Activated CD4-positive, alpha-beta T cell treated with anti-CD3 and anti-CD28 coated beads for 36 hours (primary cell): Measurements from ENCODE around the gene CHDH. TPM values are rescaled to one million over a fixed set of nuclear protein-coding genes. Genes with fewer than 3 reads are reported as not detected.

Experiments used
- ATAC-seq: fragments of 200-7000 bp; cut with Tn5 transposase; one replicate; pipeline ENCODE4 v1.10.0; 2021; ENCODE audit warnings: mild to moderate bottlenecking, moderate library complexity
- CTCF ChIA-PET: fragments of 350-600 bp; sonication (Branson Sonifier 250); formaldehyde crosslinking; loops from one replicate; lab custom pipeline; 2021; ENCODE audit warnings: antibody characterized with exemption; lab: Charles Lee
- POLR2A ChIA-PET: fragments of 350-600 bp; sonication (Branson Sonifier 250); formaldehyde crosslinking; loops from one replicate; lab custom pipeline; 2021; ENCODE audit warnings: antibody characterized with exemption, inconsistent platforms; lab: Charles Lee
- DNase-seq: peaks from one replicate; pipeline ENCODE4 v3.0.0-alpha.2; 2020
- H3K27ac Mint-ChIP-seq: one replicate; pipeline ENCODE4 v1.8.0; 2021; ENCODE audit warnings: mixed read lengths
- H3K27me3 Mint-ChIP-seq: one replicate; pipeline ENCODE4 v1.8.0; 2021; ENCODE audit warnings: mixed read lengths
- H3K36me3 Mint-ChIP-seq: one replicate; pipeline ENCODE4 v1.8.0; 2021; ENCODE audit warnings: low read depth, mixed read lengths
- H3K4me1 Mint-ChIP-seq: one replicate; pipeline ENCODE4 v1.8.0; 2021; ENCODE audit warnings: mixed read lengths
- H3K4me3 Mint-ChIP-seq: one replicate; pipeline ENCODE4 v1.8.0; 2021; ENCODE audit warnings: mild to moderate bottlenecking, moderate library complexity, mixed read lengths
- H3K9me3 Mint-ChIP-seq: one replicate; pipeline ENCODE4 v1.8.0; 2021; ENCODE audit warnings: low read depth, mixed read lengths
- intact Hi-C, 2 experiments: fragments of 100-400 bp; cut with DNase I in 1 of 2; cut with micrococcal nuclease in 1 of 2; formaldehyde crosslinking; loops; one replicate each; pipeline versions ENCODE4 v1.14.2 to v1.15.1; 2022 to 2024; cut with DNase I, micrococcal nuclease
- total RNA-seq, 2 experiments: library from RNA; stranded (reverse); gene quantifications; one replicate each; pipeline ENCODE4 v1.2.3, GENCODE V29; 2021

Gene CHDH
- total RNA-seq, 2 experiments from 2014 or later, result 0.30 to 0.55 TPM

GRCh38 chr3:53849916-53850315 lies 3.7 kb upstream of the CHDH start:
- Mint-ChIP-seq H3K27ac (no peak overlapping the region), H3K4me1 (no peaks in the 10 kb centered on the region), H3K36me3 (no peaks in the 10 kb centered on the region), H3K4me3 (no peak overlapping the region), H3K27me3 (peaks cover 24% of the 10 kb centered on the region), H3K9me3 (no peaks in the 10 kb centered on the region)
- CTCF ChIA-PET, result interaction anchor here (0.7 kb wide), 1 partner anchor 102 kb away, joined by 3 read pairs; no protein-coding TSS in a partner anchor
- intact Hi-C loops, result no loop called here
- POLR2A ChIA-PET, result no interaction called here
- no peak for DNase-seq
- no peak for ATAC-seq

GRCh38 chr3:53846851-53847155 lies 584 bp upstream of the CHDH start:
- ChIA-PET POLR2A (no interaction called here), CTCF (interaction anchor here (0.6 to 0.7 kb wide), 2 partner anchors 28 to 30 kb away, joined by 3 to 5 read pairs; no protein-coding TSS in a partner anchor)
- H3K27me3 Mint-ChIP-seq, result peaks cover 43% of the 10 kb centered on the region
- DNase-seq (no peak), ATAC-seq (no peak)
- no peaks in the 10 kb centered on the region for H3K36me3 Mint-ChIP-seq
- no peaks in the 10 kb centered on the region for H3K9me3 Mint-ChIP-seq
- H3K4me3 Mint-ChIP-seq, result peak overlapping the region; percentile 50
- no peak overlapping the region for H3K27ac Mint-ChIP-seq
- no peaks in the 10 kb centered on the region for H3K4me1 Mint-ChIP-seq
- intact Hi-C loops, result no loop called here

GRCh38 chr3:53845881-53846133 lies 412 bp downstream of the CHDH start:
- no peaks in the 10 kb centered on the region for H3K4me1 Mint-ChIP-seq
- H3K9me3 Mint-ChIP-seq, result no peaks in the 10 kb centered on the region
- peaks cover 43% of the 10 kb centered on the region for H3K27me3 Mint-ChIP-seq
- POLR2A ChIA-PET, result no interaction called here
- DNase-seq (no peak), ATAC-seq (no peak)
- CTCF ChIA-PET, result no interaction called here
- peak overlapping the region; percentile 38 for H3K4me3 Mint-ChIP-seq
- no peaks in the 10 kb centered on the region for H3K36me3 Mint-ChIP-seq
- H3K27ac Mint-ChIP-seq, result no peak overlapping the region
- intact Hi-C loops, result no loop called here

GRCh38 chr3:53845103-53845880 lies 927 bp downstream of the CHDH start:
- ATAC-seq (peak; percentile 9), DNase-seq (peak; percentile 16)
- Mint-ChIP-seq H3K27me3 (peaks cover 43% of the 10 kb centered on the region), H3K4me3 (peak overlapping the region; percentile 38), H3K36me3 (no peaks in the 10 kb centered on the region), H3K9me3 (no peaks in the 10 kb centered on the region), H3K4me1 (no peaks in the 10 kb centered on the region), H3K27ac (no peak overlapping the region)
- CTCF ChIA-PET, result no interaction called here
- intact Hi-C loops, result no loop called here
- POLR2A ChIA-PET, result no interaction called here

GRCh38 chr3:53844262-53845102 lies 1.7 kb downstream of the CHDH start:
- intact Hi-C loops, result no loop called here
- POLR2A ChIA-PET, result no interaction called here
- peaks cover 39% of the 10 kb centered on the region for H3K27me3 Mint-ChIP-seq

GRCh38 chr3:53843195-53844177 lies 2.7 kb downstream of the CHDH start:
- ATAC-seq (no peak), DNase-seq (no peak)
- CTCF ChIA-PET, result no interaction called here
- Mint-ChIP-seq H3K9me3 (no peaks in the 10 kb centered on the region), H3K4me3 (no peak overlapping the region), H3K36me3 (no peaks in the 10 kb centered on the region), H3K4me1 (no peaks in the 10 kb centered on the region), H3K27ac (no peak overlapping the region), H3K27me3 (peaks cover 36% of the 10 kb centered on the region)
- POLR2A ChIA-PET, result no interaction called here
- intact Hi-C loops, result no loop called here

More at GRCh38 chr3:53844262-53845102, 1.7 kb downstream of the CHDH start:
- Mint-ChIP-seq H3K9me3 (no peaks in the 10 kb centered on the region), H3K27ac (no peak overlapping the region), H3K4me3 (no peak overlapping the region), H3K4me1 (no peaks in the 10 kb centered on the region), H3K36me3 (no peaks in the 10 kb centered on the region)
- DNase-seq (no peak), ATAC-seq (no peak)
- CTCF ChIA-PET, result no interaction called here

GRCh38 chr3:53842436-53843194 lies 3.6 kb downstream of the CHDH start:
- no peak for ATAC-seq
- POLR2A ChIA-PET, result no interaction called here
- Mint-ChIP-seq H3K4me1 (no peaks in the 10 kb centered on the region), H3K4me3 (no peak overlapping the region), H3K36me3 (no peaks in the 10 kb centered on the region), H3K27me3 (peaks cover 36% of the 10 kb centered on the region), H3K9me3 (no peaks in the 10 kb centered on the region), H3K27ac (no peak overlapping the region)
- intact Hi-C loops, result no loop called here
- CTCF ChIA-PET, result interaction anchor here (0.7 kb wide), 1 partner anchor 616 kb away, joined by 5 read pairs; no protein-coding TSS in a partner anchor
- DNase-seq, result no peak

- Mint-ChIP-seq H3K9me3 (no peaks in the 10 kb centered on the region), H3K4me3 (no peak overlapping the region), H3K27ac (no peak overlapping the region), H3K36me3 (no peaks in the 10 kb centered on the region), H3K4me1 (no peaks in the 10 kb centered on the region), H3K27me3 (peaks cover 28% of the 10 kb centered on the region)
- ATAC-seq, result no peak
- intact Hi-C loops, result no loop called here
- no peak for DNase-seq
- CTCF ChIA-PET, result no interaction called here
- POLR2A ChIA-PET, result no interaction called here
These were observed 4.9 kb downstream of the CHDH start for GRCh38 chr3:53841296-53841695.

- Mint-ChIP-seq H3K4me1 (no peaks in the 10 kb centered on the region), H3K9me3 (no peaks in the 10 kb centered on the region)
- peak; percentile 30 for ATAC-seq
These were observed 8.9 kb downstream of the CHDH start for GRCh38 chr3:53837331-53837730.

GRCh38 chr3:53836084-53836872 lies 9.9 kb downstream of the CHDH start:
- Mint-ChIP-seq H3K36me3 (no peaks in the 10 kb centered on the region), H3K9me3 (no peaks in the 10 kb centered on the region), H3K27me3 (peaks cover 2% of the 10 kb centered on the region), H3K4me3 (no peak overlapping the region), H3K27ac (no peak overlapping the region), H3K4me1 (no peaks in the 10 kb centered on the region)
- ATAC-seq, result no peak
- intact Hi-C loops, result no loop called here
- POLR2A ChIA-PET, result interaction anchor here (0.6 kb wide), 1 partner anchor 59 kb away, joined by 4 read pairs; no protein-coding TSS in a partner anchor
- DNase-seq, result no peak
- CTCF ChIA-PET, result interaction anchor here (0.6 kb wide), 1 partner anchor 588 kb away, joined by 3 read pairs; no protein-coding TSS in a partner anchor

More at GRCh38 chr3:53837331-53837730, 8.9 kb downstream of the CHDH start:
- intact Hi-C loops, result no loop called here
- no peak overlapping the region for H3K4me3 Mint-ChIP-seq
- ChIA-PET CTCF (no interaction called here), POLR2A (no interaction called here)
- H3K36me3 Mint-ChIP-seq, result no peaks in the 10 kb centered on the region
- H3K27me3 Mint-ChIP-seq, result peaks cover 3% of the 10 kb centered on the region
- peak; percentile 22 for DNase-seq
- H3K27ac Mint-ChIP-seq, result no peak overlapping the region
